AG04450 (cell line): Measurements from ENCODE around the gene OR8B4. TPM values are rescaled to one million over a fixed set of nuclear protein-coding genes. Genes with fewer than 3 reads are reported as not detected.
A peak's percentile ranks its signal among the peaks of the same experiment; 100 is the strongest.
"Not testable (repeated sequence)": the region's sequence is repeated elsewhere in the genome, so short reads cannot be mapped to it uniquely, and the experiment has no call there.

Experiments used
- CTCF ChIA-PET: fragments of 300-600, 350-600 bp; formaldehyde crosslinking; extraction: SDS; loops from one replicate; lab custom pipeline; 2022; ENCODE audit warnings: antibody characterized with exemption, inconsistent platforms; lab: Charles Lee
- POLR2A ChIA-PET: fragments of 350-600 bp; formaldehyde crosslinking; extraction: SDS; loops from one replicate; lab custom pipeline; 2021; ENCODE audit warnings: antibody characterized with exemption, inconsistent platforms; lab: Yijun Ruan, JAX
- DNase-seq: peaks from one replicate; pipeline ENCODE4 v3.0.0-alpha.2; 2011; ENCODE audit warnings: low read depth, low spot score
- H3K27ac ChIP-seq: one replicate; pipeline ENCODE4 v1.5.1; 2012; ENCODE audit warnings: low read depth, low read length, control low read depth
- H3K27me3 ChIP-seq: one replicate; pipeline ENCODE4 v1.6.0; 2012; ENCODE audit warnings: low read length; ENCODE audit not compliant: control insufficient read depth, insufficient read depth
- H3K4me3 ChIP-seq: 2 replicates; pipeline ENCODE4 v1.5.1; 2011; ENCODE audit warnings: mild to moderate bottlenecking, low read depth, low read length, control low read depth
- H3K9me3 ChIP-seq: 2 replicates; pipeline ENCODE4 v1.5.1; 2012; ENCODE audit warnings: low read length; ENCODE audit not compliant: control insufficient read depth, insufficient read depth
- CTCF ChIP-seq: IDR thresholded peaks from 2 replicates; pipeline ENCODE4 v1.5.1; 2011; ENCODE audit warnings: low read depth, low read length, control low read depth, inconsistent platforms
- polyA plus RNA-seq: library from polyadenylated mRNA; depleted of rRNA; stranded (reverse); fragments of >200 nt; gene quantifications from 2 replicates; pipeline ENCODE4 v1.2.3, GENCODE V29; 2011

Gene OR8B4
- polyA plus RNA-seq, 1 experiment = not detected

- DNase-seq = peak; percentile 74
- H3K9me3 ChIP-seq = no peaks in the 10 kb centered on the region
- ChIA-PET POLR2A (no interaction called here), CTCF (interaction anchor here (0.5 to 4.2 kb wide), 94 partner anchors 8 to 1859 kb away, joined by 3 to 148 read pairs (median 4); partner anchors contain the start of genes FEZ1, OR10G7, OR8A1 and OR8B2)
- no peaks in the 10 kb centered on the region for H3K27me3 ChIP-seq
- no peak overlapping the region for H3K4me3 ChIP-seq
- peak; percentile 88 for TF ChIP-seq CTCF
- no peak overlapping the region for H3K27ac ChIP-seq
These were observed 22.2 kb downstream of the OR8B4 start for GRCh38 chr11:124402326-124402922.

GRCh38 chr11:124398924-124399323 is 25.7 kb downstream of the OR8B4 start, which contains the start of gene OR8B3:
Gene OR8B3, minus strand, starts transcription at chr11:124399024. Its CDS starts 1,673 bp downstream, at chr11:124397351.
- DNase-seq = no peak
- H3K27me3 ChIP-seq = no peaks in the 10 kb centered on the region
- no peak within 1 kb of the TSS for H3K4me3 ChIP-seq
- CTCF ChIA-PET = interaction anchor here (0.9 kb wide), 1 partner anchor 224 kb away, joined by 3 read pairs; no protein-coding TSS in a partner anchor
- POLR2A ChIA-PET = no interaction called here
- TF ChIP-seq CTCF = no peak
- no peaks in the 10 kb centered on the region for H3K9me3 ChIP-seq
- H3K27ac ChIP-seq = no peak within 1 kb of the TSS

GRCh38 chr11:124396847-124397246 is 27.8 kb downstream of the OR8B4 start:
- H3K9me3 ChIP-seq, H3K4me3 ChIP-seq, H3K27me3 ChIP-seq, POLR2A ChIA-PET, CTCF ChIA-PET, DNase-seq, H3K27ac ChIP-seq: not testable (repeated sequence)

- no peak overlapping the region for H3K27ac ChIP-seq
- H3K9me3 ChIP-seq = no peaks in the 10 kb centered on the region
- ChIA-PET POLR2A (no interaction called here), CTCF (interaction anchor here (0.9 to 1.0 kb wide), 2 partner anchors 8 to 192 kb away, joined by 3 read pairs; no protein-coding TSS in a partner anchor)
- H3K27me3 ChIP-seq = no peaks in the 10 kb centered on the region
- DNase-seq = no peak
- no peak overlapping the region for H3K4me3 ChIP-seq
- TF ChIP-seq CTCF = no peak
These were observed 30.3 kb downstream of the OR8B4 start for GRCh38 chr11:124394408-124394807.

GRCh38 chr11:124384399-124384798 is 40.3 kb downstream of the OR8B4 start, which contains the start of gene OR8B2:
Gene OR8B2, minus strand, starts transcription at chr11:124384499. Its CDS starts 1,156 bp downstream, at chr11:124383343.
- CTCF ChIA-PET = interaction anchor here (1.5 kb wide), 1 partner anchor 18 kb away, joined by 3 read pairs; no protein-coding TSS in a partner anchor
- POLR2A ChIA-PET = no interaction called here

GRCh38 chr11:124382857-124383256 is 41.8 kb downstream of the OR8B4 start:
- DNase-seq, POLR2A ChIA-PET: not testable (repeated sequence)

More at GRCh38 chr11:124384399-124384798, 40.3 kb downstream of the OR8B4 start, which contains the start of gene OR8B2:
- no peaks in the 10 kb centered on the region for H3K9me3 ChIP-seq
- H3K4me3 ChIP-seq = no peak within 1 kb of the TSS
- no peak within 1 kb of the TSS for H3K27ac ChIP-seq
- TF ChIP-seq CTCF = no peak
- H3K27me3 ChIP-seq = no peaks in the 10 kb centered on the region
- DNase-seq = no peak

More at GRCh38 chr11:124382857-124383256, 41.8 kb downstream of the OR8B4 start:
- H3K27ac ChIP-seq, H3K9me3 ChIP-seq, H3K4me3 ChIP-seq, CTCF ChIA-PET, H3K27me3 ChIP-seq: not testable (repeated sequence)
